HFF-Myc (cell line): ENCODE results near the gene SETBP1.
A peak's percentile ranks its signal among the peaks of the same experiment; 100 is the strongest.

Experiments
- DNase-seq: peaks from one replicate; pipeline ENCODE4 v3.0.0-alpha.2; 2011; ENCODE audit warnings: low read depth; ENCODE audit errors: extremely low read depth
- H3K4me3 ChIP-seq: replicated peaks from 2 replicates; pipeline ENCODE4 v1.5.1; 2011; ENCODE audit warnings: low read depth, mild to moderate bottlenecking, control low read depth, low read length
- TF ChIP-seq, protein P1 (sequence below): IDR thresholded peaks from 2 replicates; pipeline ENCODE4 v1.5.1; 2012; ENCODE audit warnings: mild to moderate bottlenecking, low read depth, low read length, control low read depth; ENCODE audit errors: missing control alignments

SETBP1 gene

DNA sequence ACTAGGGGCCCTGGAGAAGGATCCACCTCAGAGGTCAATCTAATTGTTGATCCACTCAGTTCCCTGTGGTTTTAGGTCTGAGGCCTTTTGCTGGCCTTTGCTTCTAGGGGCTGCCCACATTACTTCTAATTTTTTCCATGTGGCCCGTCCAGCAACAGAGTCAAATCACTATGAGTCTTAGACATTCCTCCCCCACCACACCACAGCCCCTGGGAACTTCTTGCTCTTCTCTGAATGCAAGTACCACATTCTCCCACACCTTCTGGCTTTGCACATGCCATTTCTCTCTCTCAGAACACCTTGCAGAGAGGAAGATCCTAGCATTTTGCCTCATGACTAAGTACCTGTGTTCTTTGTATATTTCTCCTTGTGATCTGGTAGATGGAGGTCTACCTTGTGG is 286.9 kb downstream of the SETBP1 start:
- no peak for DNase-seq
- TF ChIP-seq, protein P1, sequence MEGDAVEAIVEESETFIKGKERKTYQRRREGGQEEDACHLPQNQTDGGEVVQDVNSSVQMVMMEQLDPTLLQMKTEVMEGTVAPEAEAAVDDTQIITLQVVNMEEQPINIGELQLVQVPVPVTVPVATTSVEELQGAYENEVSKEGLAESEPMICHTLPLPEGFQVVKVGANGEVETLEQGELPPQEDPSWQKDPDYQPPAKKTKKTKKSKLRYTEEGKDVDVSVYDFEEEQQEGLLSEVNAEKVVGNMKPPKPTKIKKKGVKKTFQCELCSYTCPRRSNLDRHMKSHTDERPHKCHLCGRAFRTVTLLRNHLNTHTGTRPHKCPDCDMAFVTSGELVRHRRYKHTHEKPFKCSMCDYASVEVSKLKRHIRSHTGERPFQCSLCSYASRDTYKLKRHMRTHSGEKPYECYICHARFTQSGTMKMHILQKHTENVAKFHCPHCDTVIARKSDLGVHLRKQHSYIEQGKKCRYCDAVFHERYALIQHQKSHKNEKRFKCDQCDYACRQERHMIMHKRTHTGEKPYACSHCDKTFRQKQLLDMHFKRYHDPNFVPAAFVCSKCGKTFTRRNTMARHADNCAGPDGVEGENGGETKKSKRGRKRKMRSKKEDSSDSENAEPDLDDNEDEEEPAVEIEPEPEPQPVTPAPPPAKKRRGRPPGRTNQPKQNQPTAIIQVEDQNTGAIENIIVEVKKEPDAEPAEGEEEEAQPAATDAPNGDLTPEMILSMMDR = no peak

DNA sequence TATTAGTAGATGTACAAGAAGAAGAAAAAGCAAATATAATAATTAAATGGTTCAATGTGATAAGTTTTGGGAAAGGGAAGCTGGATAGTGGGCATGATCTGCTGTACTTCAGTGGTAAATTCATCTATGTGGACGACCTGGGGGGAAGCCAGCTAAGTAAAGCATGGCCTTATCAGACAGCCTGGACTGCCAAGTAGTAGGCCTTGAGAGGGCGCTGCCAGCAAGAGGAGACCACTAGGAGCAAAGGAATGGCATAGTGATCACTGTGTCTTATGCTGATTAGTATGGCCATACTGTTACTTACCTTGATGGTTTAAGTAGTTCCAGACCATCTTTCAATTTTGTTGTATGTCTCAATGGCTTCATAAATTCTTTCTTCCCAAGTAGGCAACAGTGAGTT is 287.6 kb downstream of the SETBP1 start:
- H3K4me3 ChIP-seq = no peak overlapping the region
- DNase-seq = no peak
- TF ChIP-seq, protein P1 = no peak

More for the DNA sequence above, 286.9 kb downstream of the SETBP1 start:
- H3K4me3 ChIP-seq = no peak overlapping the region

DNA sequence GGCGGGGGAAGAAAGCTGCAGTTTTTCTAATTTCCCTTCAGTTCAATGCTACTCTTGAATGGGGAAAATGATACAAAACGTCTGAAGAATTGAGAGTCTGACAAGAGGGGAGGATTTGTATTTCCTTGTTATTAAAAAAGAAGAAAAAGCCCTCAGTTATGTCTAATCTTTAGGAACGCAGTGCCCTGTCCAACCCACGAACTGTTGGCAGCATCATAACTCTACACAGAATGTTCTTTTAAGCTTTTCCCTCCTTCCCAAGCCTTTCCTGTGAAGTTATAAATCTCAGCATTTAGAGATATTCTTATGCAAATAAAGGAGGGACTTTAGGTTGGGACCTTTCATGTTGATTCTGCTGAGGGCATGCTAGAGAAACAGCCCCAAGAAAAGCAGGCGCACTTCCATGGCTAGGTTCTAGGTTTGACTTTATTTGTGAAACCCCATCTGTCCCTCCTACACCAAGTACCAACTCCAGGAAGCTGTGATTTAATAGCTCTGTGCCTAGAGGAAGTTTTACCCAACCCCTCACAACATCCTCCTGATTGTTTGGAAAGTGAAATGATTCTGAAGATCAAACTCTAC is 288.6 kb downstream of the SETBP1 start:
- TF ChIP-seq, protein P1 = no peak
- H3K4me3 ChIP-seq = no peak overlapping the region
- no peak for DNase-seq

DNA sequence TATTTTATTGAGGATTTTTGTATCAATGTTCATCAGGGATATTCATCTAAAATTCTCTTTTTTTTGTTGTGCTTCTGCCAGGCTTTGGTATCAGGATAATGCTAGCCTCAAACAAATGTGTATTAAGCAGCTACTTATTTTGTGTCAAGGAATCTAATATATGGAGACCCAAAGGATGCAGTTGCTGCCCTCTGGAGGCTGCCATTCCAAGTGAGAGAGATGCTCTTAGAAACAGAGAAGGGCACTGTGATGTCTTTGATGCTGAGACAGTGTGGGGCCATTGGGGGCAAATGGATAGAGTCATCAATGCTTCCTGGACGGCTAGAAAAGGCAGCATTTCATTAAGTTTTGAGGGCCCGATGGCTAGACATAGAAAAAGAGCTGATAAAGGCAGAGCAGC is 292.6 kb downstream of the SETBP1 start:
- TF ChIP-seq, protein P1 = peak; percentile 19
- DNase-seq = no peak
- no peak overlapping the region for H3K4me3 ChIP-seq

DNA sequence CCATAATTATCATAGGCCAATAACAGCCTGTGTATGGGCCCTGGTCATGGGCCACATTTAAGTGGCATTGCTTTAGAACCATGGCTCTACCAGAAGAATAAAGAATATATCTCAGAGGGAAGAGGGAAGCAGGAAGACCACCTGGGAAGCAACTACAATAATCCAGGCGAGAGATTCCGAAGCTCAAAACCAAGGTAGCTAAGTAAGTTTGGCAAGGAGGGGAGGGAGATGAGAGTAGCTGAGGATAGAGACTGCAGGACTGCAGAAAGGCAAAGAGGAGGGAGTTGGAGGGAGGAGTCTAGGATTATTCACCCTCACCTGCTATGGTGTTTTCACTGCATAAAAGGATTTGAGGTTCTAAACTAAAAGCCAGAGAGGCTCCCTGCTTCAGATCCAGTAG is 293.5 kb downstream of the SETBP1 start:
- TF ChIP-seq, protein P1 = no peak
- no peak for DNase-seq
- H3K4me3 ChIP-seq = no peak overlapping the region

DNA sequence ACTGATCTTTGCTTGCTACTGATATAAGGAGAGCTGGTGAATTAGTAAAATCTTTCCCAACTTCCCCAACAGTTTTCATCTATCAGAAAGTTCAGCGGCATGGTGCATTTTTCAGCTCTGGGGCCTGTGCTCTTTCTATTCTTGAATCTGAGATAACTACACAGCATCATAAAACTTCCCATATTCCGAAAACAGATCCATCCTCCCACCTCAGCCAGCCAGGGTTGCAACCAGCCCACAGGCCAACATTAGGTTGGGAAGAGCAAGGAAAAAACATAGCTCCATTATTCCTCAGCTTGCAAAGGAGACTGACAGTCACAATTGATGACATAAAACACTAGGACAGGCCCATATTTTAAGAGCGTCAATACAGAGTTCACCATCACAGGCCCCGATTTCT is 297.2 kb downstream of the SETBP1 start:
- H3K4me3 ChIP-seq = no peak overlapping the region
- no peak for DNase-seq
- TF ChIP-seq, protein P1 = no peak

DNA sequence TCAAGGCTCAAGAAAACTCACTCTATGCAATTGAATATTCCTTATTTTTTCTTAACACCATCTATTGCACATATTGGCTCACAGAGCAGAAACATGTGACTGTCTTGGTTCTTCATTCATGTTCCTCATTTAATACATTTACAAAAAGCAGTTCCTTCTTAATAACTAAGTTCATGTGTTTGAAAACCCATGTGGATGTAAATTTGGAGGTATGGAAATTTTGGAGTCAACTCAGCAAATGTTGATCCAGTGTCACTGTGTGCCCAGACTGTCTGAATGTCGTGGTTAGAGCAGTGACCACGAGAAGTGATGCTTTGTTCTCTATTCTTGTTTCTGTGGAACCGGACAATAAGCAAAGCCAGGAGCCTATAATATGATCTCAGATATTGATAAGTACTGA is 299.1 kb downstream of the SETBP1 start:
- DNase-seq = no peak
- TF ChIP-seq, protein P1 = no peak
- H3K4me3 ChIP-seq = no peak overlapping the region
